Keratinocyte (primary cell): ENCODE measurements around the gene ANO3.

Source experiments
- CTCF ChIP-seq, 3 experiments: IDR thresholded peaks in 1 of 3; conservative IDR thresholded peaks in 1 of 3; optimal IDR thresholded peaks in 1 of 3; 2 replicates in 2 of 3; 3 replicates in 1 of 3; pipeline versions ENCODE3 to v1.5.1; 2011; ENCODE audit warnings: low read length in 3 of 3, mild to moderate bottlenecking in 3 of 3, moderate library complexity in 2 of 3, control low read depth in 1 of 3, inconsistent platforms in 1 of 3; ENCODE audit not compliant: insufficient read depth in 2 of 3; ENCODE audit errors: extremely low read depth in 1 of 3
- EZH2 ChIP-seq: IDR thresholded peaks from one replicate; pipeline ENCODE4 v1.6.1; 2012; ENCODE audit warnings: inconsistent platforms, mild to moderate bottlenecking, low read length, moderate library complexity

DNA sequence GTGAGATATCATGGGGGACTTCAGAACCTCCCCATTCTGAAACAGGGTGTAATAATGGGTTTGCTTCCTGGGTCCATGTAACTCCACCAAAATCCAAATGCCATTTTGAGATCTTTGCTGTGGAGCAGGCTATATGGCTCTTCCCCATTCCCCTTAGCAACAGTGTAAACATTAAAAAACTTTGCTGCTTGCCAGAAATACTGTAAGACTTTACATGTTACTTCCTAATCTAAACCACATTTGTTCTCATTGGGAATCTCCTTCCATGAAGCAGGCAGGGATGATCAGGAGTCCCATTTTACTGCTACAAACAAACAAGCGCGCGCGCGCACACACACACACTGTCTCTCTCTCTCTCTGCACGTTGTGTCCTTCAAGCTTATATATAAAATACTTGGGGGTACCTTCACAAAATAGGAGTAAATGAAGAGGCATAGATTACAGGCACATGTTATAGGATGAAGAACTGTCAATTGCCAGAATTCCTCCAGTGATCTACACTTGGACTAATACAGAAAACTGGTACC, 86.5 kb downstream of the ANO3 start:
- TF ChIP-seq CTCF (optimal IDR thresholded peaks at IDR 0.05 in 1 of 3, IDR thresholded peaks at IDR 0.05 in 1 of 3, conservative IDR thresholded peaks at IDR 0.05 in 1 of 3; ENCODE audit: extremely low read depth in 1 of 3, insufficient read depth in 2 of 3, low read length in 3 of 3): no peak
- no peak for TF ChIP-seq EZH2
